ENCODE results near the gene TOP3B. TPM values are rescaled to one million over a fixed set of nuclear protein-coding genes. Genes with fewer than 3 reads are reported as not detected.

Gene TOP3B
- total and polyA plus RNA-seq, 4 donors = 7.4 to 37.2 (median 21.5) TPM

DNA sequence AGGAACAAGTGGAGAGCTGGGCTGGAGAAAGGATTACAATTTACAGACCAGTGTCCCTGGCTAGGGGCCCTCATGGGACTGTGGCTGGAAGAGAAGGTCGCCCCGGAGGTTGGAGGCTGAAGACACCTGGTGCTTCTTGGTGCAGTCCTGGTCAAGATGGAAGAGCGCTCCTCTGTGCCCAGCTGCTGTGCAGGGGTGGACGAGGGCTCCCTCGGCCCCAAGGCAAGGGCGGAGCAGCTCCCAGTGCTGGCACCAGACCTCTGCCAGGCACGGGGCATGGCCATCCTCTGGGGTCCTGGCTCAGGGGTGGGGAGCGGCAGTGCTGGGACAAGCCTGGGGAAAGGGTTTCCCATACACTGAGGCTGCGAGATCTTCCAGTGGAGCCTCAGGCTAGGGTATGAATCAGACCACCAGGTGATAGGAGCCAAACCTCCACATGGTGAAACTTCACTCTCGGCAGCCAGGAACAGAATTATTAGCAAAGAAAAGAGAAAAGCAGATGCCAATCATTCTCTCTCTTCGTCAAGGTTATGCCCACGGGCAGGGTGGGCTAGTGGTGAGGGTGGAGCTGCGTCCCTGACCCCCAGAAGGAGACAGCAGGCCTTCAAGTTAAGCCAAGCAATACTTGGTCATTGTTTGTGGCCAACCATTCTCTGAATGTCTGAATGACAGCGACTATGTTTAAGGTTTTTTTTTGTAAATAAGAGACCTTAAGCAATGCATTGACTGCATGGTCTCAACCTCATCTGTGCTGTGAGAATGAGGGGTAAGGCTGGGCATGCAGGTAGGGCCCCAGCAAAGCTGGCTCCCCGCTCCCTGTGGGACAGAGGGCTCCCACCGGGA lies 62.0 kb downstream of the TOP3B start:
- intact Hi-C loops (cut with DNase I) = no loop called here
- no peak overlapping the region for H3K4me3 ChIP-seq (ENCODE audit: low read length in 2 of 2)
- no peaks in the 10 kb centered on the region for H3K4me1 ChIP-seq (ENCODE audit: control insufficient read depth in 1 of 2, insufficient read depth in 2 of 2, low read length in 2 of 2)
- ATAC-seq (ENCODE audit: low FRiP score) (no peak), DNase-seq (no peak)
- H3K27me3 ChIP-seq (ENCODE audit: control insufficient read depth in 1 of 2, insufficient read depth in 2 of 2, low read length in 1 of 2) = no peaks in the 10 kb centered on the region
- no peak overlapping the region for H3K27ac ChIP-seq (ENCODE audit: low read depth in 1 of 2, low read length in 2 of 2)
- WGBS, 2 donors = 84 to 85% methylated on average over 16 of the region's 16 CpGs
- no peaks in the 10 kb centered on the region for H3K36me3 ChIP-seq (ENCODE audit: control insufficient read depth in 1 of 2, insufficient read depth in 2 of 2, low read length in 1 of 2)
- no peaks in the 10 kb centered on the region for H3K9me3 ChIP-seq (ENCODE audit: control insufficient read depth, low read length)

DNA sequence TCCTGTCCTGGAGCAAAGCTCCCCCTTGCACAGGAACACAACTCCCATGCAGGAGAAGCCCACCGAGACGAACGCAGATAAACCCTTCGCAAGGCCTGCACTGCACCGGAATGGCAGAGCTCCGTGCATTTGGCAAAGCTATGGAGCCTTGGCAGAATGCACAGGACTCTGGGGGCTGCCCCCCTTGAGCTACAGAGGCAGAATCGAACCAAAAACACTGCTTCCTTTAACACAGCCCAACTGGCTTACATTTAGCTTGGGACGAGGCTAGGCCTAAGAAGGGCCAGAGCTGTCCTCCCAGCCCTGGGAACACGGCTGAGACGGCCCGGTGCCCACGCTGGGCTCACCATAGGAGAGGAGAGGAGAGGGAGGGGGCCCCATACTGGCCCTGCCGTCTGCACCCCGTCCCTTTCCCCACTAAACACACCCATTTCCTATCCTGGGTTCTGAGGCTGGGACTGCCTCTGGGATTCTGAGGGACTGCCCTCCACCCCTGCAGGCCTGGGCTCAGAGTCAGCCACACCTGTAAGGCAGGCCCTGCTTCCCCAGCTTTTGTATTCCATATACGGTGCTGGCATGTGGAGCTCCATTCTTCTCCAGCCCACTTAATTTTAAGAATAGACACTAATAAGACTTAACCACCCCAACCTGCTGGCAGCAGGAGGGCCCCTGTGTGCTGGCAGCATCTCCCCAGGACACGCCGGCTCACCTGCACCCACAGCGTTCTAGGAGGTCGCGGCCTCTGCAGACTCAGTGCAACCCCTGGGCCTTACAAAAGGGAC lies 62.9 kb downstream of the TOP3B start:
- Histone ChIP-seq H3K4me1 (ENCODE audit: control insufficient read depth in 1 of 2, insufficient read depth in 2 of 2, low read length in 2 of 2) (no peaks in the 10 kb centered on the region), H3K27ac (ENCODE audit: low read depth in 1 of 2, low read length in 2 of 2) (no peak overlapping the region), H3K27me3 (ENCODE audit: control insufficient read depth in 1 of 2, insufficient read depth in 2 of 2, low read length in 1 of 2) (no peaks in the 10 kb centered on the region), H3K4me3 (ENCODE audit: low read length in 2 of 2) (no peak overlapping the region), H3K9me3 (ENCODE audit: control insufficient read depth, low read length) (no peaks in the 10 kb centered on the region), H3K36me3 (ENCODE audit: control insufficient read depth in 1 of 2, insufficient read depth in 2 of 2, low read length in 1 of 2) (no peaks in the 10 kb centered on the region)
- WGBS, 2 donors = 82% methylated on average over 19 to 20 of the region's 20 CpGs
- intact Hi-C loops (cut with DNase I) = no loop called here
- no peak for ATAC-seq (ENCODE audit: low FRiP score)
- DNase-seq = no peak

DNA sequence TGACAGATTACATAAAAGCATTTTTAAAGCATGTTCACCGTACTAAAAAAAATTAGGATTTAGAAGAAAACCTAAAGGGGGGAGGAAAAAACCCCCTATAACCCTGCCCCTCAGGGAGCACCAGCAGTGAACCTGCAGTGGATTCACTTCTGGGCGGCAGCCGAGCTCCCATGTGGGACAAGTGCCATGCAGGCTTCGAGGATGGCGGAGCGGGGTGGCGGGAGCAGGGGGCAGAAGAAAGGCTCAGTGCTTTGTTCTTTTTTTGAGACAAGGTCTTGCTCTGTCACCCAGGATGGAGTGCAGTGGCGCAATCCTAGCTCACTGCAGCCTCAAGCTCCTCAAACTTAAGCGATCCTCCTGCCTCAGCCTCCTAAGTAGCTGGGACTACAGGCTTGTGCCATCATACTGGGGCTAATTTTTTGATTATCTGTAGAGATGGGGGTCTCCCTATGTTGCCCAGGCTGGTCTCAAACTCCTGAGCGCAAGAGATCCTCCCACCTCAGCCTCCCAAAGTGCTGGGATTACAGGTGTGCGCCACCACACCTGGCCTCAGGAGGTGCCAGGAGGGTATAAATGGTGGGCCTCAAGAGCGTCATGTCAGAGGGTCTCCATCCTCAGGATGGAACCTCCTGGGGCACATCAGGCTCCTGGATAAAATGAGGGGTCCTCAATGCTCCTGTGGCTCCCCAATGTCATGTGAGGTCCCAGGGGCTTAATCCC lies 64.0 kb downstream of the TOP3B start:
- intact Hi-C loops (cut with DNase I) = no loop called here
- ATAC-seq (ENCODE audit: low FRiP score) (no peak), DNase-seq (no peak)
- Histone ChIP-seq H3K36me3 (ENCODE audit: control insufficient read depth in 1 of 2, insufficient read depth in 2 of 2, low read length in 1 of 2) (no peaks in the 10 kb centered on the region), H3K4me3 (ENCODE audit: low read length in 2 of 2) (no peak overlapping the region), H3K9me3 (ENCODE audit: control insufficient read depth, low read length) (no peaks in the 10 kb centered on the region), H3K27me3 (ENCODE audit: control insufficient read depth in 1 of 2, insufficient read depth in 2 of 2, low read length in 1 of 2) (no peaks in the 10 kb centered on the region), H3K4me1 (ENCODE audit: control insufficient read depth in 1 of 2, insufficient read depth in 2 of 2, low read length in 2 of 2) (no peaks in the 10 kb centered on the region), H3K27ac (ENCODE audit: low read depth in 1 of 2, low read length in 2 of 2) (no peak overlapping the region)
- 95 to 96% methylated on average over 12 of the region's 12 CpGs for WGBS, 2 donors

DNA sequence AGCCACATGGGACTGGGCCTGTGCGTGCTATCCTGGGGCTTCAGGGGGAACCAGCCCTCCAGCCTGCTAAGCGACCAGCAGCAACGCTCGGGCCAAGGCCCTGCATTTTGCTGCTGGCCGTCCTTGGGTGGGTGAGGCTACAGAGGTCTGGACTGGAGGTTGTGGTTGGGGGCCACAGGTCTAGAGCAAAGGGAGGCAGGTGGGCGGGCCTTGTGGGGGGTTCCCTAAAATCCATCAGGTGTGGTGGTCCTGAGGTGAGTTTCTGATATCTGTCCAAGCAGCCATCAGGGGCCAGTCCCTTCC lies 64.7 kb downstream of the TOP3B start:
- intact Hi-C loops (cut with DNase I) = no loop called here
- ATAC-seq (ENCODE audit: low FRiP score) (no peak), DNase-seq (no peak)
- H3K4me1 ChIP-seq (ENCODE audit: control insufficient read depth in 1 of 2, insufficient read depth in 2 of 2, low read length in 2 of 2) = no peaks in the 10 kb centered on the region
- H3K27ac ChIP-seq (ENCODE audit: low read depth in 1 of 2, low read length in 2 of 2) = no peak overlapping the region
- WGBS, 2 donors = 95 to 99% methylated on average over 6 of the region's 6 CpGs
- no peaks in the 10 kb centered on the region for H3K36me3 ChIP-seq (ENCODE audit: control insufficient read depth in 1 of 2, insufficient read depth in 2 of 2, low read length in 1 of 2)
- H3K9me3 ChIP-seq (ENCODE audit: control insufficient read depth, low read length) = no peaks in the 10 kb centered on the region
- no peaks in the 10 kb centered on the region for H3K27me3 ChIP-seq (ENCODE audit: control insufficient read depth in 1 of 2, insufficient read depth in 2 of 2, low read length in 1 of 2)
- H3K4me3 ChIP-seq (ENCODE audit: low read length in 2 of 2) = no peak overlapping the region

DNA sequence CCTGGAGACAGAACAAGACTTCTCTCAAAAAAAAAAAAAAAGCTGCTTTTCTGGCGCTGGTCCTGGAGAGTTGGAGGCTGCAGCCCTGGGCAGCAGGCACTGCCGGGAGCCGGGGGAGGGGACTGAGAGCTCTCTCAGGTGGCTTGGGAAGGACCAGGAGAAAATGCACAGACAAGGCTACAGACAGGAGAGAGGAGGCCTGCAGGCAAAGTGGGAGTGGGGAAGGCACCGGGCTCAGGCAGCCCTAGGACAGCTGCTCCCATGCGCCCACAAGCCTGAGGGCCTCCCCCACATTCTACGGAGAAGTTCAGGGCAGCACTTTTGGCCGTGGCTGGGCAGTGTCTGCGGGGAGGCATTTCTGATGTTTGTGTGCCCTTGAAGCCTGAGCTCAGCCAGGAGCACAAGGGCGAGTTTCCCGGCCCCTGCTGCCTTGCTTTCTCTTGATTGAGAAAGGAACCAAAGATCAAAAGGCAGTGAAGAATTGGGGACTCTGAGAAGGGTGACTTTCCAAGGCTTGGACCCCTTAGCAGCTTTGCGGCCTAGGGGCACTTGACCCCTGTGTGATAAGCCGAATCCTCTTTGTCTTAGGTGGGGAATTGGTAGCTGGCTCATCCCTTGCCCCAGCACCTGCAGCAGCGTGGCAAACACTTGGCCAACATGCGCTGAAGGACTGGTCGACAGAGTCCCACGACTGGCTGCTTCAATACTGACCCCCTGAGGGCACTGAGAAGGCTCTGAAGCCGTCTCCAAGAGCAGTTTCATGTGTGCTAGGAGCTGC lies 65.2 kb downstream of the TOP3B start:
- H3K4me1 ChIP-seq (ENCODE audit: control insufficient read depth in 1 of 2, insufficient read depth in 2 of 2, low read length in 2 of 2) = no peaks in the 10 kb centered on the region
- no peak overlapping the region for H3K27ac ChIP-seq (ENCODE audit: low read depth in 1 of 2, low read length in 2 of 2)
- ATAC-seq (ENCODE audit: low FRiP score) = peak; percentile 6
- H3K4me3 ChIP-seq (ENCODE audit: low read length in 2 of 2) = no peak overlapping the region
- no peaks in the 10 kb centered on the region for H3K27me3 ChIP-seq (ENCODE audit: control insufficient read depth in 1 of 2, insufficient read depth in 2 of 2, low read length in 1 of 2)
- H3K36me3 ChIP-seq (ENCODE audit: control insufficient read depth in 1 of 2, insufficient read depth in 2 of 2, low read length in 1 of 2) = no peaks in the 10 kb centered on the region
- WGBS, 2 donors = 38 to 39% methylated on average over 16 to 17 of the region's 17 CpGs
- DNase-seq = no peak
- intact Hi-C loops (cut with DNase I) = no loop called here
- H3K9me3 ChIP-seq (ENCODE audit: control insufficient read depth, low read length) = no peaks in the 10 kb centered on the region

DNA sequence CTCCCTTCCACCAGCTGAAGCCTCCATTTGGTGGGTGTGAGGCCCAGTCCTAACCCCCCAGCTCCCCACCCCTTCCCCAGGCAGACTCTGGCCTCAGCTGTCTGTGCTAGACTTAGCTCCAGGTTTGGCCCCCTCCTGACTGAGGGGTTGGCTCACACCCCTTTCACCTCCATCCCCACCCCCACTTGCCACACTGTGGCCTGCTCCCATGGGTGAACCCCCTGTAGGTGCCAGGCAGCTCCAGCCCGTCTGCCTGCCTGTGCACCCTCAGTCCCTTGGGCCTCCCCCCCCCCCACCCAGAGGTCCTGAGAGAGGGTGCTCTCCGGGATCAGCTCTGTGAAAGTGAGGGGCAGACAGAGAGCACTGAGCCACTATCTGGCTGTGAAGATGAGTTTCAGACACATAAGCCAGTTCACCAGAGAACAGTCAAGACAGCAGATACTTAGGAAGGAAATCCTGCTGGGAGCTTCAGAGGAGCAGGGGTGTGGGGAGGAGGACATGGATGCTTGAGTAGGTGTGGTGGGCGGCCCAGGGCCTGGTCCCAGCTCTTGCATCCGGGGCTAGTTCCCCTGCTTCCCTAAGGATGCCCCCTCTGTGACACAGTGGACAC lies 66.2 kb downstream of the TOP3B start:
- no peaks in the 10 kb centered on the region for H3K36me3 ChIP-seq (ENCODE audit: control insufficient read depth in 1 of 2, insufficient read depth in 2 of 2, low read length in 1 of 2)
- H3K4me1 ChIP-seq (ENCODE audit: control insufficient read depth in 1 of 2, insufficient read depth in 2 of 2, low read length in 2 of 2) = no peaks in the 10 kb centered on the region
- no peak for DNase-seq
- H3K4me3 ChIP-seq (ENCODE audit: low read length in 2 of 2) = no peak overlapping the region
- WGBS, 2 donors = 88 to 89% methylated on average over 4 of the region's 4 CpGs
- ATAC-seq (ENCODE audit: low FRiP score) = no peak
- no peaks in the 10 kb centered on the region for H3K9me3 ChIP-seq (ENCODE audit: control insufficient read depth, low read length)
- intact Hi-C loops (cut with DNase I) = no loop called here
- no peaks in the 10 kb centered on the region for H3K27me3 ChIP-seq (ENCODE audit: control insufficient read depth in 1 of 2, insufficient read depth in 2 of 2, low read length in 1 of 2)
- H3K27ac ChIP-seq (ENCODE audit: low read depth in 1 of 2, low read length in 2 of 2) = no peak overlapping the region

DNA sequence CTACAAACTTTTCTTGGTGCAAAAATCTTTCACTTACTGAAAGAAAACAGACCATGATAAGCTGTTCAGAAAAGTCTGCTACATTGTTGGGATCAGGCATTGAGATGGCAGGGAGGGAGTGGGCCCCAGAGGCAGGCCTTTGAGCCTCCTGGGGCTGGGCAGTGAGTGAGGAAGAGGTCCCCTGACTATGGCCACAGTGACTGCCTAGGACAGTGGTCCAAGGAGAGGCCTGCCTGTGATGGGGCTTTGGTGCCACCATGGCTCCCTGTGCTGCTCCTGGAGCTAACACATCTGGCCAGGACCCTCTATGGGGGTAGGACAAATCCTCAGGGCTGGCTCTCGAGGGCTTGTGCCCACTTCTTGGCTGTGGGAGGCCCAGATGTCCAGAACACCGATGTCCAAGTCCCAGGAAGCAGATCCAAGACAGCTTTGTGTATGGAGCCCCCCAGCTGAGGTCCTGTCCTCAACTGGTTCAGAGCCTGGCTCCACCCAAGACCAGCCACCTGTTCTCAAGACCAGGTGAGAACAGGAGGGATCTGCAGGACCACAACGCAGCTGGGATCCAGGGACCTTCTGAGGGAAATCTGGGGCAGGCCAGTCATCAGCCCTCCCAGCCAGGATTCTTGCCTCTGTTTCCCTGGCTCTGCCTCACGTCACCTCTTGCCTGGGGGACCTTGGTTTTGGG lies 66.8 kb downstream of the TOP3B start:
- Histone ChIP-seq H3K36me3 (ENCODE audit: control insufficient read depth in 1 of 2, insufficient read depth in 2 of 2, low read length in 1 of 2) (no peaks in the 10 kb centered on the region), H3K4me3 (ENCODE audit: low read length in 2 of 2) (no peak overlapping the region), H3K9me3 (ENCODE audit: control insufficient read depth, low read length) (no peaks in the 10 kb centered on the region), H3K4me1 (ENCODE audit: control insufficient read depth in 1 of 2, insufficient read depth in 2 of 2, low read length in 2 of 2) (no peaks in the 10 kb centered on the region), H3K27me3 (ENCODE audit: control insufficient read depth in 1 of 2, insufficient read depth in 2 of 2, low read length in 1 of 2) (no peaks in the 10 kb centered on the region), H3K27ac (ENCODE audit: low read depth in 1 of 2, low read length in 2 of 2) (no peak overlapping the region)
- no peak for ATAC-seq (ENCODE audit: low FRiP score)
- intact Hi-C loops (cut with DNase I) = no loop called here
- no peak for DNase-seq
- 93 to 98% methylated on average over 4 of the region's 4 CpGs for WGBS, 2 donors

Measured in aorta (tissue), 5 donors.